Measurements from ENCODE around the gene SCG2. TPM values are rescaled to one million over a fixed set of nuclear protein-coding genes. Genes with fewer than 3 reads are reported as not detected.

The SCG2 gene
- total RNA-seq, 2 donors from 2014 or later = not detected

DNA sequence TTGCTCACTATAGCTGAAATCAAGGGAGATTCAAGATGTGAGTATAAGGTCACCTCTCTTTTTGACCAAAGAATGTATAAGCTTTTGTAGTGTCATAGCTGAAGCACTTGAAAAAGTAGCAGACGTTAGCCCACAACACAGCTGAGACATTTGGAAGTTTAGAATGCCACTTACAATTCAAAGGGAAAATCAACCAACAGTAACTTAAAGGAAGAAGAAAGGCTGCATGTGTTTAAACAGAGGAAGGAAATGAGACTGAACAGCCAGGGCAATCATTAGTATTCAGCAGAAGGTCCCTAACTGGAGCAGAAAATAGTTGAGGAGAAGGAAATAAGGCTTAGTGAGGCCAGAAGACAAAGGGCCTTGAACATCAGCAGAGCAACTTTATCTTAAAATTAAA, 23.5 kb upstream of the SCG2 start:
- Mint-ChIP-seq H3K27me3 (ENCODE audit: low read depth) (peaks cover 7% of the 10 kb centered on the region), H3K36me3 (ENCODE audit: insufficient read depth in 2 of 2) (no peaks in the 10 kb centered on the region), H3K9me3 (peaks cover 0 to 2% of the 10 kb centered on the region in 2 donors), H3K4me1 (ENCODE audit: low read depth) (no peaks in the 10 kb centered on the region), H3K4me3 (no peak overlapping the region), H3K27ac (no peak overlapping the region)
- ATAC-seq (replicated peaks in 1 of 2) = no peak
- DNase-seq = no peak

DNA sequence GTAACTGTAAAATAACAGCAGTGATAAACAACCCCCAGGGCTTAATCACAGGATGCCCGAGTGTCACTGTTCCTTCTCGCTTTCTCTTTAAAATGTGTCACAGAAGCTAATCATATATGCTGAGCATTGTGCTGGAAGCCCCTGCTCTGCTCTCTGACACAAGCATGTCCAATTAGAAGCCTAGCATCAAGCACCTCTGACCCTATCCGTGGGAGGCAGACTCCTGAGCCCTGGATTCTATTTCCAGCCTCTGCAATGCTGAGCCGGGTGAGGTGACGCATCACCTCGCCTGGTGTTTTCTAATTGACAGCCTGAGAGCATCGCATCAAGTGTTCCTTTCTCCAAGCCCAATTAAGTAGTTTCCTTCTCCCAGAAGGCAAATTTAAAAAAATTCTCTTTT, 19.7 kb upstream of the SCG2 start:
- Mint-ChIP-seq H3K27me3 (ENCODE audit: low read depth) (peaks cover 16% of the 10 kb centered on the region), H3K9me3 (no peaks in the 10 kb centered on the region), H3K4me3 (no peak overlapping the region), H3K36me3 (ENCODE audit: insufficient read depth in 2 of 2) (no peaks in the 10 kb centered on the region), H3K4me1 (ENCODE audit: low read depth) (no peaks in the 10 kb centered on the region), H3K27ac (no peak overlapping the region)
- DNase-seq = no peak
- ATAC-seq (replicated peaks in 1 of 2) = no peak

DNA sequence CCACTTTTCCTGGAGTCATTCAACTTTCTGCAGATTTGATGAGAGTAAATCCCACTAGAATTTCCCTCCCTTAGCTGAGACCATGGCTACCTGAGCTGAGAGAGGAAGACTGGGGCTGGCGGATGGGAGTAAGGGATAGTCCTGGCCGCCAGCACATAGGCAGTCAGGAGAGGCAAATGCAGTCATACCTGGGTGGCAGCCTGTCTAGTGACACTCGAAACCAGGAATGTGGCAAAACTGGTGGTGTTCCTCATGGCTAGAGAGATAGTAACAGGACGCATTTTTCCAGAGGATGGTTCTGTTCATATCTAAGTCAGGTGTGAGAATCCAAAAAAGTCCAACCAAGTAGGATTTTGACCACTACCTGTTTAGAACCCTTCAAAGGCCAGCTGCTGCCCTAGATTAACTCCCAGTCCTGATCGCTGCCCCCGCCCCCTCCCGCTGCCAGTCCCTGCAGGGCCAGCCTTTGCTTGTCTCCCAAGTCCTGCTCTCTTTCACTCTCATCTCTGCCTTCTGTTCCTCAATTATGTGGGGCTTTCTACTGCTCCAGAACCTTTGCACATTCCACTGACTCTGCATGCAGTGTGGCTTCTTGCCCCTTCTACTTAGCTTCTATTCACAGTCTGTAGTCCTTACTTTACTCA, 17.4 kb upstream of the SCG2 start:
- Mint-ChIP-seq H3K4me1 (ENCODE audit: low read depth) (no peaks in the 10 kb centered on the region), H3K27ac (no peak overlapping the region), H3K9me3 (no peaks in the 10 kb centered on the region), H3K4me3 (no peak overlapping the region), H3K36me3 (ENCODE audit: insufficient read depth in 2 of 2) (no peaks in the 10 kb centered on the region), H3K27me3 (ENCODE audit: low read depth) (peaks cover 26% of the 10 kb centered on the region)
- ATAC-seq (replicated peaks in 1 of 2) = no peak
- no peak for DNase-seq

DNA sequence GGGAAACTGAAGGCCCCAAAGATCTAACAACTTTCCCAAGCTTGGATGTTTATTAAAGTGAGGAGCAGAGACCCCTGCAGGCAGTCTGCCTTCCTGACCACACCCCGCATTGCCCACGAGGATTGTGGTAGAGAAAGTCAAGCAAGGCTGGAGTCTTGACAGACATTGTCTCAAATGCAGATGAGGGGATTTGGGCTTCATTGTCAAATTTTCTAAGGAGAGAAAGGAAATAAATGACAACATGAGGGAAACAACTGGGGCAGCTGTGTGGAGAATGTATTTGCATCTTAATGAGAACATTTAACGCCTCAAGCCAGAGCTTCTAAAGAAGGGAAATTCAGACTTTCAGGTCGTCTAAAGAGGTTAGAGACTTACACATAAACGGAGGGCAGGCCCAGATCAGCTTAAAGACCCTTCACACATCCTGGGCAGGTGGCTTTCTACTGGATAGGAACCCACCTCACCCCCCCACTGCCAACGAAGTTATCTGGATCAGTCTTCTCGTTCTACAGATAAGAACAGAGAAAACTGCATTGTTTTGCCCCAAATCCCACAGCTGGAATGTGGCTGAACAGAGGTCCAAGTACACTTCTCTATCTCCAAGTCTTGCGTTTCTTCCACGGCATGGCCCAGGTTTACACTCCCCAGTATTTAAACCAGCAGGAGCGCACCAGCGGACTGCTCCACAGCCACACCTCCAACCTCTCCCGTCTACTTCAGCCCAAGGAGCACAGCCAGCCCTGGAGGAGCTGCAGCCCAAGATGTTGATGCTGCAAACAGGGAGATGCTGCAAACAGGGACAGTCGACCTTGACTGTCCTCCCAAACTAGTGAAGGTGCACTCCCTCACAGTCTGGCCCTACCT, 16.2 kb upstream of the SCG2 start:
- ATAC-seq (replicated peaks in 1 of 2) = no peak
- Mint-ChIP-seq H3K36me3 (ENCODE audit: insufficient read depth in 2 of 2) (no peaks in the 10 kb centered on the region), H3K27me3 (ENCODE audit: low read depth) (peaks cover 38% of the 10 kb centered on the region), H3K4me3 (no peak overlapping the region), H3K4me1 (ENCODE audit: low read depth) (no peaks in the 10 kb centered on the region), H3K27ac (no peak overlapping the region), H3K9me3 (no peaks in the 10 kb centered on the region)
- no peak for DNase-seq

GRCh38 chr2:223614534-223614933, 12.4 kb upstream of the SCG2 start:
- no peaks in the 10 kb centered on the region for H3K4me1 Mint-ChIP-seq (ENCODE audit: low read depth)
- H3K4me3 Mint-ChIP-seq = no peak overlapping the region
- peaks cover 0 to 2% of the 10 kb centered on the region in 2 donors for H3K9me3 Mint-ChIP-seq
- no peak overlapping the region for H3K27ac Mint-ChIP-seq
- no peaks in the 10 kb centered on the region for H3K36me3 Mint-ChIP-seq (ENCODE audit: insufficient read depth in 2 of 2)
- no peak for DNase-seq
- peaks cover 31% of the 10 kb centered on the region for H3K27me3 Mint-ChIP-seq (ENCODE audit: low read depth)
- ATAC-seq (replicated peaks in 1 of 2) = no peak

- peaks cover 21% of the 10 kb centered on the region for H3K27me3 Mint-ChIP-seq (ENCODE audit: low read depth)
- H3K27ac Mint-ChIP-seq = no peak overlapping the region
- ATAC-seq (replicated peaks in 1 of 2) (no peak), DNase-seq (no peak)
- no peaks in the 10 kb centered on the region for H3K4me1 Mint-ChIP-seq (ENCODE audit: low read depth)
- no peaks in the 10 kb centered on the region for H3K36me3 Mint-ChIP-seq (ENCODE audit: insufficient read depth in 2 of 2)
- H3K4me3 Mint-ChIP-seq = no peak overlapping the region
- H3K9me3 Mint-ChIP-seq = peaks cover 0 to 2% of the 10 kb centered on the region in 2 donors
These were observed 11.1 kb upstream of the SCG2 start for GRCh38 chr2:223613017-223613950.

- DNase-seq (no peak), ATAC-seq (replicated peaks in 1 of 2) (no peak)
- H3K27ac Mint-ChIP-seq = no peak overlapping the region
- no peak overlapping the region for H3K4me3 Mint-ChIP-seq
- peaks cover 21% of the 10 kb centered on the region for H3K27me3 Mint-ChIP-seq (ENCODE audit: low read depth)
- no peaks in the 10 kb centered on the region for H3K36me3 Mint-ChIP-seq (ENCODE audit: insufficient read depth in 2 of 2)
- H3K9me3 Mint-ChIP-seq = peaks cover 0 to 2% of the 10 kb centered on the region in 2 donors
- no peaks in the 10 kb centered on the region for H3K4me1 Mint-ChIP-seq (ENCODE audit: low read depth)
These were observed 10.3 kb upstream of the SCG2 start for GRCh38 chr2:223612501-223612900.

- DNase-seq (no peak), ATAC-seq (replicated peaks in 1 of 2) (no peak)
- H3K27ac Mint-ChIP-seq = no peak overlapping the region
- peaks cover 21% of the 10 kb centered on the region for H3K27me3 Mint-ChIP-seq (ENCODE audit: low read depth)
- H3K4me1 Mint-ChIP-seq (ENCODE audit: low read depth) = no peaks in the 10 kb centered on the region
- peaks cover 0 to 2% of the 10 kb centered on the region in 2 donors for H3K9me3 Mint-ChIP-seq
- no peak overlapping the region for H3K4me3 Mint-ChIP-seq
- H3K36me3 Mint-ChIP-seq (ENCODE audit: insufficient read depth in 2 of 2) = no peaks in the 10 kb centered on the region
These were observed 8.9 kb upstream of the SCG2 start for GRCh38 chr2:223611061-223611460.

GRCh38 chr2:223607476-223607875, 5.3 kb upstream of the SCG2 start:
- no peaks in the 10 kb centered on the region for H3K36me3 Mint-ChIP-seq (ENCODE audit: insufficient read depth in 2 of 2)
- H3K4me3 Mint-ChIP-seq = no peak overlapping the region
- ATAC-seq (replicated peaks in 1 of 2) (no peak), DNase-seq (no peak)
- no peaks in the 10 kb centered on the region for H3K4me1 Mint-ChIP-seq (ENCODE audit: low read depth)
- peaks cover 0 to 2% of the 10 kb centered on the region in 2 donors for H3K9me3 Mint-ChIP-seq
- H3K27ac Mint-ChIP-seq = no peak overlapping the region
- H3K27me3 Mint-ChIP-seq (ENCODE audit: low read depth) = no peaks in the 10 kb centered on the region

- H3K27me3 Mint-ChIP-seq (ENCODE audit: low read depth) = no peaks in the 10 kb centered on the region
- H3K36me3 Mint-ChIP-seq (ENCODE audit: insufficient read depth in 2 of 2) = no peaks in the 10 kb centered on the region
- ATAC-seq (replicated peaks in 1 of 2) (no peak), DNase-seq (no peak)
- H3K4me3 Mint-ChIP-seq = no peak overlapping the region
- no peaks in the 10 kb centered on the region for H3K4me1 Mint-ChIP-seq (ENCODE audit: low read depth)
- no peak overlapping the region for H3K27ac Mint-ChIP-seq
- peaks cover 0 to 2% of the 10 kb centered on the region in 2 donors for H3K9me3 Mint-ChIP-seq
These were observed 4.8 kb upstream of the SCG2 start for GRCh38 chr2:223606946-223607345.

DNA sequence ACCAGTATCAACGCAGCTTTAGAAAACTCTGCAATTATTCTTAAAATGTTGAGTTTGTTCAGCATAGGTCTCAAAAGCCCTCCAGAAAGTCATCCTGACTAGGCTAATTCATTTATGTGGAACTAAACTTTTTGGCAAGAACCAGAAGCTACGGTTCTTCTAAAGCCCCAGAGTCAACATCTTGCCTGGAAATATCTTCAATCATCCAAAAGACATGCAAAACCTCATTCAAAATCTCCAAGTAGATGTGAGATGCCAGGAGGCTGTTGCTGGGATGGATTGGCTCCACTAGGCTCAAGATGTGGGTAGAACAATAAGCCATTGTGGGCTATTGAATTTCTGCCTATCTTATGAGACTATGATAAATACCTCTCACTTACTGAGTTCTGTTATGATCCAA, 2.1 kb upstream of the SCG2 start:
- Mint-ChIP-seq H3K27ac (no peak overlapping the region), H3K4me1 (ENCODE audit: low read depth) (no peaks in the 10 kb centered on the region), H3K9me3 (no peaks in the 10 kb centered on the region), H3K4me3 (no peak overlapping the region), H3K36me3 (ENCODE audit: insufficient read depth in 2 of 2) (no peaks in the 10 kb centered on the region), H3K27me3 (ENCODE audit: low read depth) (no peaks in the 10 kb centered on the region)
- DNase-seq (no peak), ATAC-seq (replicated peaks in 1 of 2) (no peak)

DNA sequence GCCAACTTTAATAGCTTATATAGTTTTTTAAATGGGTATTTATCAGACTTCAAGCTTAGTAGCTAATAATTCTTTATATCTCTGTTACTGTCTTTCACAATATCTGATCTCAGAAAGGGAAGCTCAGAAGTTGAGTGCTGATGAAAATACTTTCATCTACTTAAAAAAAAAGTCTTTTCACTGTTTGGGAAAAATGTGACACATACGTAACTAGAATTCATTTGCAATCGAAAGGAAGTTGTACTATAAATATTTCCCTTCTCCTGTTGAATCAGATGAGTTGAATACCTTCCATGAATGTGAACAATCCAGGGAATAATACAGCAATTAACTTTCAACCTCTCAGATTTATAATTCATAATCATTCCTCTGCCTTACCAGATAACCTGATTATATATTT, 811 bp upstream of the SCG2 start:
- ATAC-seq (replicated peaks in 1 of 2) = no peak
- Mint-ChIP-seq H3K27ac (no peak overlapping the region), H3K4me1 (ENCODE audit: low read depth) (no peaks in the 10 kb centered on the region), H3K9me3 (no peaks in the 10 kb centered on the region), H3K27me3 (ENCODE audit: low read depth) (no peaks in the 10 kb centered on the region), H3K36me3 (ENCODE audit: insufficient read depth in 2 of 2) (no peaks in the 10 kb centered on the region), H3K4me3 (no peak overlapping the region)
- no peak for DNase-seq

GRCh38 chr2:223601018-223601417, 1.1 kb downstream of the SCG2 start:
- no peak for DNase-seq
- no peaks in the 10 kb centered on the region for H3K9me3 Mint-ChIP-seq
- H3K4me3 Mint-ChIP-seq = no peak overlapping the region
- H3K4me1 Mint-ChIP-seq (ENCODE audit: low read depth) = no peaks in the 10 kb centered on the region
- H3K27me3 Mint-ChIP-seq (ENCODE audit: low read depth) = no peaks in the 10 kb centered on the region
- no peak overlapping the region for H3K27ac Mint-ChIP-seq
- no peaks in the 10 kb centered on the region for H3K36me3 Mint-ChIP-seq (ENCODE audit: insufficient read depth in 2 of 2)
- ATAC-seq (replicated peaks in 1 of 2) = no peak

Measured in activated T-cell treated with anti-CD3 and anti-CD28 coated beads, Interleukin-2, amount 50 U/mL, for 72 hours (primary cell).